HepG2 (cell line): ENCODE data around the gene CYP21A2. TPM values are rescaled to one million over a fixed set of nuclear protein-coding genes. Genes with fewer than 3 reads are reported as not detected.

Experiments
- ATAC-seq: fragments of 200-7000 bp; cut with Tn5 transposase; 3 replicates; pipeline ENCODE4 v1.9.1; 2020; ENCODE audit warnings: mild to moderate bottlenecking, moderate library complexity
- BruUV-seq: library from RNA; stranded (reverse); fragments of 400-500 nt; replicated peaks from 2 replicates; lab custom pipeline; 2021; lab: Mats Ljungman, UMichigan
- CTCF ChIA-PET: fragments of 300-600 bp; formaldehyde crosslinking; extraction: SDS; loops from one replicate; lab custom pipeline; 2021; ENCODE audit warnings: low total read pairs, inconsistent platforms, low intra/inter-chr PET ratio; lab: Yijun Ruan, JAX
- POLR2A ChIA-PET: fragments of 350-600 bp; sonication (Branson Sonifier 250); formaldehyde crosslinking; loops from one replicate; lab custom pipeline; 2020; ENCODE audit warnings: antibody characterized with exemption, inconsistent platforms; lab: Yijun Ruan, JAX
- DNase-seq: peaks from one replicate; pipeline ENCODE4 v3.0.0-alpha.2; 2015; ENCODE audit warnings: low spot score
- FAIRE-seq: peaks from 3 replicates; lab custom pipeline; 2011; peaks lifted over from hg19 to GRCh38; lab: Jason Lieb, UNC
- H2AFZ ChIP-seq: one replicate; pipeline ENCODE4 v1.6.1; 2011; ENCODE audit warnings: low read length, inconsistent platforms
- H3K27ac ChIP-seq: fragments of 300-600 bp; 3 replicates; pipeline ENCODE4 v1.8.0; 2011; ENCODE audit warnings: mixed run types, mild to moderate bottlenecking, mixed read lengths, low read length, inconsistent platforms; ENCODE audit not compliant: insufficient read depth; ENCODE audit errors: extremely low read length
- H3K27me3 ChIP-seq, 2 experiments: fragments of 200-600 bp in 1 of 2; 2 replicates in 1 of 2; 3 replicates in 1 of 2; pipeline versions ENCODE4 v1.6.0 to v1.8.0; 2011; ENCODE audit warnings: low read length in 2 of 2, mild to moderate bottlenecking in 2 of 2, moderate library complexity in 2 of 2, inconsistent platforms in 1 of 2; ENCODE audit not compliant: insufficient read depth in 2 of 2, control insufficient read depth in 1 of 2
- H3K36me3 ChIP-seq, 2 experiments: fragments of 200-600 bp in 1 of 2; replicated peaks in 1 of 2; 2 replicates in 1 of 2; 3 replicates in 1 of 2; pipeline versions ENCODE4 v1.5.1 to v1.8.0; 2011; ENCODE audit warnings: low read length in 2 of 2, inconsistent platforms in 1 of 2; ENCODE audit not compliant: insufficient read depth in 2 of 2, control insufficient read depth in 1 of 2
- H3K4me1 ChIP-seq: 2 replicates; pipeline ENCODE4 v1.5.1; 2012; ENCODE audit warnings: low read length, inconsistent platforms; ENCODE audit not compliant: insufficient read depth
- H3K4me2 ChIP-seq: 2 replicates; pipeline ENCODE4 v1.6.0; 2011; ENCODE audit warnings: low read depth, low read length, inconsistent platforms
- H3K4me3 ChIP-seq, 3 experiments: fragments of 200-600 bp in 1 of 3; sonication (generic), shearing (Covaris generic) in 1 of 3; replicated peaks in 1 of 3; 2 replicates each; pipeline ENCODE4 v1.5.1; 2011 to 2016; ENCODE audit warnings: low read length in 3 of 3, inconsistent platforms in 2 of 3, low read depth in 2 of 3, mild to moderate bottlenecking in 2 of 3, control low read depth in 1 of 3, mixed read lengths in 1 of 3; ENCODE audit not compliant: insufficient read depth in 1 of 3
- H3K79me2 ChIP-seq: one replicate; pipeline ENCODE4 v1.6.1; 2011; ENCODE audit warnings: low read length, inconsistent platforms; ENCODE audit not compliant: insufficient read depth
- H3K9ac ChIP-seq: 2 replicates; pipeline ENCODE4 v1.6.0; 2011; ENCODE audit warnings: mild to moderate bottlenecking, low read depth, low read length, inconsistent platforms; ENCODE audit not compliant: insufficient read depth
- H3K9me3 ChIP-seq: 2 replicates; pipeline ENCODE4 v1.5.1; 2012; ENCODE audit warnings: mild to moderate bottlenecking, low read length
- H4K20me1 ChIP-seq: 2 replicates; pipeline ENCODE4 v1.6.0; 2011; ENCODE audit warnings: inconsistent platforms, mild to moderate bottlenecking, low read length, moderate library complexity; ENCODE audit not compliant: insufficient read depth
- ADNP ChIP-seq: sonication (generic); formaldehyde crosslinking; IDR thresholded peaks from 2 replicates; pipeline ENCODE4 v1.4.0; 2020; ENCODE audit warnings: missing genetic modification reagents
- ELF1 ChIP-seq: sonication (generic); formaldehyde crosslinking; IDR thresholded peaks from 2 replicates; pipeline ENCODE4 v1.4.0; 2020; ENCODE audit warnings: missing genetic modification reagents
- KDM6A ChIP-seq: IDR thresholded peaks from 2 replicates; pipeline ENCODE4 v1.6.1; 2016; ENCODE audit warnings: low read depth
- KMT2A ChIP-seq: sonication (generic); formaldehyde crosslinking; IDR thresholded peaks from 2 replicates; pipeline ENCODE4 v1.4.0; 2020; ENCODE audit warnings: missing genetic modification reagents
- KMT2B ChIP-seq: IDR thresholded peaks from 2 replicates; pipeline ENCODE4 v1.6.1; 2016; ENCODE audit warnings: missing genetic modification reagents, missing compliant biosample characterization
- MAF1 ChIP-seq: sonication (generic); formaldehyde crosslinking; IDR thresholded peaks from 2 replicates; pipeline ENCODE4 v1.5.0; 2020; ENCODE audit warnings: missing genetic modification reagents, borderline replicate concordance
- NR1H2 ChIP-seq: sonication (generic); formaldehyde crosslinking; IDR thresholded peaks from 2 replicates; pipeline ENCODE4 v1.8.1; 2022; ENCODE audit warnings: low read depth, missing genetic modification reagents, borderline replicate concordance
- POLR2G ChIP-seq: fragments of 200-400 bp; formaldehyde crosslinking; IDR thresholded peaks from 2 replicates; pipeline ENCODE4 v1.6.1; 2018; ENCODE audit warnings: mild to moderate bottlenecking, low read depth, low read length, moderate library complexity
- SALL2 ChIP-seq: sonication (generic); formaldehyde crosslinking; IDR thresholded peaks from 2 replicates; pipeline ENCODE4 v1.8.1; 2023; ENCODE audit warnings: mild to moderate bottlenecking, missing genetic modification reagents, inconsistent platforms
- TCF7L2 ChIP-seq: IDR thresholded peaks from 2 replicates; pipeline ENCODE4 v1.6.1; 2011; ENCODE audit warnings: mild to moderate bottlenecking, low read depth, low read length, moderate library complexity
- THAP11 ChIP-seq: IDR thresholded peaks from 2 replicates; pipeline ENCODE4 v1.6.1; 2016; ENCODE audit warnings: missing biosample characterization, missing genetic modification reagents
- ZNF337 ChIP-seq: sonication (generic); formaldehyde crosslinking; IDR thresholded peaks from 2 replicates; pipeline ENCODE4 v1.5.1; 2020; ENCODE audit warnings: missing genetic modification reagents, low read depth, mild to moderate bottlenecking, borderline replicate concordance
- WGBS: methylation state at CpG from one replicate; pipeline ENCODE4 v1.1.6; 2017; ENCODE audit warnings: low lambda C conversion rate; 5-methylcytosine and 5-hydroxymethylcytosine counted together
- in situ Hi-C: cut with HindIII; loops from 2 replicates; pipeline ENCODE4 v1.10.0; 2017; ENCODE audit warnings: low pct_unique_long_range_greater_than_20kb; ENCODE audit not compliant: extremely low pct_ligation_motif_present
- intact Hi-C: fragments of 100-400 bp; cut with micrococcal nuclease; formaldehyde crosslinking; loops from one replicate; pipeline ENCODE4 v1.10.0; 2022; ENCODE audit not compliant: unreplicated experiment
- polyA plus RNA-seq, 8 experiments: library from polyadenylated mRNA; depleted of rRNA in 3 of 8; stranded (reverse) in 7 of 8; unstranded in 1 of 8; fragments of >200 nt; fragmentation: Illumina TruSeq in 4 of 8; extraction: Trizol in 4 of 8; gene quantifications; 2 replicates each; pipeline versions ENCODE4 v1.2.1 to v1.2.3, GENCODE V29; 2011 to 2016; ENCODE audit warnings: low read depth in 4 of 8, missing spikeins in 1 of 8, mixed read lengths in 1 of 8; ENCODE audit not compliant: insufficient read depth in 1 of 8
- total RNA-seq, 5 experiments: library from RNA; depleted of rRNA; stranded (reverse); fragments of >200 nt; fragmentation: Illumina TruSeq; extraction: Trizol; gene quantifications; 2 replicates each; pipeline ENCODE4 v1.2.3, GENCODE V29; 2016; ENCODE audit warnings: low read depth in 1 of 5
- TF ChIP-seq, protein P1 (sequence below): sonication (generic); formaldehyde crosslinking; IDR thresholded peaks from 2 replicates; pipeline ENCODE4 v1.4.0; 2020; ENCODE audit warnings: missing genetic modification reagents
- TF ChIP-seq, protein P2 (sequence below): IDR thresholded peaks from 2 replicates; pipeline ENCODE4 v1.6.1; 2012; ENCODE audit warnings: low read length, improper control_type of control experiment

The CYP21A2 gene
- total and polyA plus RNA-seq, 2 of the 13 experiments (the other 11 are each of a cell fraction or from before 2014, with no cell fraction given), result 1.5 to 6.3 TPM

DNA sequence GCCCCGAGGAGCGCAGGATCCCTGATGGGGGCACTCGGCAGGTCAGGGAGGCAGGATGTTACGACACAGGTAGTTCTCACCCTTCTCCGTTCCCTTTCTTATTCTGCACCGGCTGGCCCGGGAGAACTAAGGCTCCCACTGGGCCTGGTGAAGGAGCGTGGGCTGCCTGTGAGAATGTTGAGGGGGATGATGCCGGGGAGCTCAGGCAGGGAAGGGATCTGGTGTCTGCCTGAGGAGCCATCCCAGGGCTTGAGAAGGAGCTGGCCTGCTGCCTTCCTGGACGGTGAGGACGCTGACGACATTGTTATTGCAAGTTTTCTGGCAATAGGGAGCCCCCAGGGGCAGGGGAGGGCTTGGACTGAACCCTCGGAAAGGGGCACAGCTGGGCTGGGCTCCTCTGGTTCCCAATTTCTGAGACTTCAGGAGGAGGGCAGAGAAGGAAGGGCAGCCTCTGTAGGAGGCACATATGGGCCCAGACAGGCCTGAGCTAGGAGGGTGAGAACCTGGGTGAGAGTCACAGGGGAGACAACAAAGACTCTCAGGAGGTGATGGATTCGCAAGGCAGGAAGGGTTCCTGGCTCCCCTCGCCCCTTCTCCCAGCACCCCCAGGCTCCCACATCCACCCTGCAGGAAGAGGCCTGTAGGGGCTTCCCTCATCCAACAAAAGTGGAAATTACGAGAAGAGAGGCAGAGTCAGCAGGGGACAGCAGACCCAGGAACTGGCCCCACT, 32.8 kb downstream of the CYP21A2 start:
- Histone ChIP-seq H3K4me1 (no peaks in the 10 kb centered on the region), H3K27ac (no peak overlapping the region), H4K20me1 (0 out of 2 replicates have a peak, but pooled peaks cover 4% of the 10 kb centered on the region), H3K4me2 (no peak overlapping the region), H3K4me3 (no peak overlapping the region), H3K79me2 (no peaks in the 10 kb centered on the region), H3K9me3 (no peaks in the 10 kb centered on the region), H2AFZ (no peak overlapping the region), H3K27me3 (peaks cover 23 to 88% of the 10 kb centered on the region in 2 experiments), H3K36me3 (no peaks in the 10 kb centered on the region)
- WGBS, result 36% methylated on average over 15 of the region's 16 CpGs
- no peak for ATAC-seq
- intact Hi-C loops, result no loop called here
- BruUV-seq, result no TSS peak
- CTCF ChIA-PET, result no interaction called here
- DNase-seq, result no peak
- no peak for FAIRE-seq
- in situ Hi-C loops, result no loop called here
- TF ChIP-seq POLR2G, result no peak
- TF ChIP-seq, all 625 proteins: peak for 0
- H3K9ac ChIP-seq, result no peak overlapping the region
- POLR2A ChIA-PET, result no interaction called here

DNA sequence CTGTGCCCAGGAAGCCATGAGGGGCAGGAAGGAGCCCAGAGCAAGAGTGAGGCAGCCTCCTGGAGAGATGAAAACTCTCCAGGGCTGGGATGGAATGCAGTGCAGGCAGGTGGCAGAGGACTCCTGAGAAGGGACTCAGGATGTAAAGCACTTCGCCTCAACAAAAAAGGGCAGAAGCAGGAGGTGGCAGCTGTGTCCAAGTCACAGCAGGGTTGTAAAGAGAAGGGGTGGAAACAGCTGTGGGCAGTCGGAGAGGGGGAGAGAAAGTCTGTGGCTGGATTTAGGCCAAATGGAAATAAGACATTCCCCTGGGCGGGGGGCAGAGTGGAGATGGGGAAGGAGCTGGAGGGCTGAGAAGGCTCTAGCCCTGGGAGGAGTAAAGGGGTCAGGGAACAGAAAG, 34.9 kb downstream of the CYP21A2 start:
- Histone ChIP-seq H3K27me3 (peaks cover 24 to 82% of the 10 kb centered on the region in 2 experiments), H2AFZ (no peak overlapping the region), H3K79me2 (no peaks in the 10 kb centered on the region), H4K20me1 (0 out of 2 replicates have a peak, but pooled peaks cover 4% of the 10 kb centered on the region), H3K36me3 (no peaks in the 10 kb centered on the region), H3K9ac (no peak overlapping the region), H3K4me1 (no peaks in the 10 kb centered on the region), H3K4me2 (no peak overlapping the region), H3K9me3 (no peaks in the 10 kb centered on the region), H3K4me3 (no peak overlapping the region), H3K27ac (no peak overlapping the region)
- FAIRE-seq (no peak), DNase-seq (no peak), ATAC-seq (no peak)
- intact Hi-C loops, result no loop called here
- BruUV-seq, result no TSS peak
- CTCF ChIA-PET, result no interaction called here
- WGBS, result 38% methylated on average over 3 of the region's 3 CpGs
- POLR2A ChIA-PET, result no interaction called here
- in situ Hi-C loops, result no loop called here
- TF ChIP-seq, protein P1, sequence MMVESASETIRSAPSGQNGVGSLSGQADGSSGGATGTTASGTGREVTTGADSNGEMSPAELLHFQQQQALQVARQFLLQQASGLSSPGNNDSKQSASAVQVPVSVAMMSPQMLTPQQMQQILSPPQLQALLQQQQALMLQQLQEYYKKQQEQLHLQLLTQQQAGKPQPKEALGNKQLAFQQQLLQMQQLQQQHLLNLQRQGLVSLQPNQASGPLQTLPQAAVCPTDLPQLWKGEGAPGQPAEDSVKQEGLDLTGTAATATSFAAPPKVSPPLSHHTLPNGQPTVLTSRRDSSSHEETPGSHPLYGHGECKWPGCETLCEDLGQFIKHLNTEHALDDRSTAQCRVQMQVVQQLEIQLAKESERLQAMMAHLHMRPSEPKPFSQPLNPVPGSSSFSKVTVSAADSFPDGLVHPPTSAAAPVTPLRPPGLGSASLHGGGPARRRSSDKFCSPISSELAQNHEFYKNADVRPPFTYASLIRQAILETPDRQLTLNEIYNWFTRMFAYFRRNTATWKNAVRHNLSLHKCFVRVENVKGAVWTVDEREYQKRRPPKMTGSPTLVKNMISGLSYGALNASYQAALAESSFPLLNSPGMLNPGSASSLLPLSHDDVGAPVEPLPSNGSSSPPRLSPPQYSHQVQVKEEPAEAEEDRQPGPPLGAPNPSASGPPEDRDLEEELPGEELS (CRISPR knock-in tag), result no peak
- TF ChIP-seq ADNP (CRISPR knock-in tag) (no peak), THAP11 (no peak), KMT2B (CRISPR knock-in tag) (no peak), MAF1 (CRISPR knock-in tag) (no peak), ELF1 (no peak), NR1H2 (no peak), TCF7L2 (no peak), KMT2A (CRISPR knock-in tag) (no peak), KDM6A (CRISPR knock-in tag) (no peak), ZNF337 (no peak), SALL2 (CRISPR knock-in tag) (no peak)
- TF ChIP-seq, protein P2, sequence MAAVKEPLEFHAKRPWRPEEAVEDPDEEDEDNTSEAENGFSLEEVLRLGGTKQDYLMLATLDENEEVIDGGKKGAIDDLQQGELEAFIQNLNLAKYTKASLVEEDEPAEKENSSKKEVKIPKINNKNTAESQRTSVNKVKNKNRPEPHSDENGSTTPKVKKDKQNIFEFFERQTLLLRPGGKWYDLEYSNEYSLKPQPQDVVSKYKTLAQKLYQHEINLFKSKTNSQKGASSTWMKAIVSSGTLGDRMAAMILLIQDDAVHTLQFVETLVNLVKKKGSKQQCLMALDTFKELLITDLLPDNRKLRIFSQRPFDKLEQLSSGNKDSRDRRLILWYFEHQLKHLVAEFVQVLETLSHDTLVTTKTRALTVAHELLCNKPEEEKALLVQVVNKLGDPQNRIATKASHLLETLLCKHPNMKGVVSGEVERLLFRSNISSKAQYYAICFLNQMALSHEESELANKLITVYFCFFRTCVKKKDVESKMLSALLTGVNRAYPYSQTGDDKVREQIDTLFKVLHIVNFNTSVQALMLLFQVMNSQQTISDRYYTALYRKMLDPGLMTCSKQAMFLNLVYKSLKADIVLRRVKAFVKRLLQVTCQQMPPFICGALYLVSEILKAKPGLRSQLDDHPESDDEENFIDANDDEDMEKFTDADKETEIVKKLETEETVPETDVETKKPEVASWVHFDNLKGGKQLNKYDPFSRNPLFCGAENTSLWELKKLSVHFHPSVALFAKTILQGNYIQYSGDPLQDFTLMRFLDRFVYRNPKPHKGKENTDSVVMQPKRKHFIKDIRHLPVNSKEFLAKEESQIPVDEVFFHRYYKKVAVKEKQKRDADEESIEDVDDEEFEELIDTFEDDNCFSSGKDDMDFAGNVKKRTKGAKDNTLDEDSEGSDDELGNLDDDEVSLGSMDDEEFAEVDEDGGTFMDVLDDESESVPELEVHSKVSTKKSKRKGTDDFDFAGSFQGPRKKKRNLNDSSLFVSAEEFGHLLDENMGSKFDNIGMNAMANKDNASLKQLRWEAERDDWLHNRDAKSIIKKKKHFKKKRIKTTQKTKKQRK, result no peak
